Neural crest cell (in vitro differentiated cells): ENCODE data around the gene GANC. TPM values are rescaled to one million over a fixed set of nuclear protein-coding genes. Genes with fewer than 3 reads are reported as not detected.

Source experiments
- DNase-seq: peaks from one replicate; pipeline ENCODE4 v3.0.0; 2021; ENCODE audit warnings: low read depth, mixed read lengths, low spot score
- H3K27ac Mint-ChIP-seq: one replicate; pipeline ENCODE4 v1.8.0; 2021; ENCODE audit warnings: mild to moderate bottlenecking, mixed read lengths; ENCODE audit not compliant: unreplicated experiment
- H3K27me3 Mint-ChIP-seq: 2 replicates; pipeline ENCODE4 v1.8.0; 2021; ENCODE audit warnings: low read depth, mild to moderate bottlenecking, mixed read lengths
- H3K36me3 Mint-ChIP-seq: 2 replicates; pipeline ENCODE4 v1.8.0; 2021; ENCODE audit warnings: low read depth, mild to moderate bottlenecking, mixed read lengths
- H3K4me1 Mint-ChIP-seq: 2 replicates; pipeline ENCODE4 v1.8.0; 2021; ENCODE audit warnings: mixed read lengths
- H3K4me3 Mint-ChIP-seq: one replicate; pipeline ENCODE4 v1.8.0; 2021; ENCODE audit warnings: mild to moderate bottlenecking, mixed read lengths
- H3K9me3 Mint-ChIP-seq: 2 replicates; pipeline ENCODE4 v1.8.0; 2021; ENCODE audit warnings: mixed read lengths
- CTCF ChIP-seq: fragments of 200-600 bp; sonication (generic); conservative IDR thresholded peaks from 2 replicates; pipeline ENCODE4 v1.5.0; 2021; ENCODE audit warnings: antibody characterized with exemption, mild to moderate bottlenecking
- total RNA-seq: library from RNA; stranded (reverse); gene quantifications from 2 replicates; pipeline ENCODE4 v1.2.1, GENCODE V29; 2021

GANC gene
- total RNA-seq, 1 donor from 2014 or later, result 15.2 TPM

- H3K27ac Mint-ChIP-seq, result no peak overlapping the region
- H3K4me3 Mint-ChIP-seq, result no peak overlapping the region
- no peaks in the 10 kb centered on the region for H3K36me3 Mint-ChIP-seq
- no peak for DNase-seq
- no peak for TF ChIP-seq CTCF
- H3K9me3 Mint-ChIP-seq, result no peaks in the 10 kb centered on the region
- H3K4me1 Mint-ChIP-seq, result peaks cover 21% of the 10 kb centered on the region
- H3K27me3 Mint-ChIP-seq, result no peaks in the 10 kb centered on the region
Observed at GRCh38 chr15:42385980-42386700, 113.1 kb downstream of the GANC start.

- TF ChIP-seq CTCF, result no peak
Observed at GRCh38 chr15:42387603-42388002, 114.6 kb downstream of the GANC start.

GRCh38 chr15:42392309-42393024 is 119.5 kb downstream of the GANC start:
- no peak overlapping the region for H3K4me3 Mint-ChIP-seq
- H3K4me1 Mint-ChIP-seq, result peaks cover 8% of the 10 kb centered on the region

More at GRCh38 chr15:42387603-42388002, 114.6 kb downstream of the GANC start:
- H3K4me1 Mint-ChIP-seq, result peaks cover 25% of the 10 kb centered on the region
- DNase-seq, result no peak
- H3K27me3 Mint-ChIP-seq, result no peaks in the 10 kb centered on the region
- no peaks in the 10 kb centered on the region for H3K36me3 Mint-ChIP-seq
- H3K9me3 Mint-ChIP-seq, result no peaks in the 10 kb centered on the region
- no peak overlapping the region for H3K4me3 Mint-ChIP-seq
- peak overlapping the region; percentile 2 for H3K27ac Mint-ChIP-seq

GRCh38 chr15:42394106-42394505 is 121.1 kb downstream of the GANC start:
- Mint-ChIP-seq H3K4me3 (no peak overlapping the region), H3K9me3 (no peaks in the 10 kb centered on the region), H3K27ac (no peak overlapping the region), H3K36me3 (no peaks in the 10 kb centered on the region), H3K27me3 (no peaks in the 10 kb centered on the region), H3K4me1 (peaks cover 8% of the 10 kb centered on the region)
- DNase-seq, result no peak
- no peak for TF ChIP-seq CTCF

More at GRCh38 chr15:42392309-42393024, 119.5 kb downstream of the GANC start:
- H3K27ac Mint-ChIP-seq, result peak overlapping the region; percentile 83
- no peaks in the 10 kb centered on the region for H3K27me3 Mint-ChIP-seq
- H3K36me3 Mint-ChIP-seq, result no peaks in the 10 kb centered on the region
- no peak for TF ChIP-seq CTCF
- DNase-seq, result peak; percentile 35
- no peaks in the 10 kb centered on the region for H3K9me3 Mint-ChIP-seq

GRCh38 chr15:42395838-42396237 is 122.8 kb downstream of the GANC start:
- Mint-ChIP-seq H3K4me3 (no peak overlapping the region), H3K4me1 (peaks cover 8% of the 10 kb centered on the region), H3K9me3 (no peaks in the 10 kb centered on the region), H3K36me3 (no peaks in the 10 kb centered on the region), H3K27me3 (no peaks in the 10 kb centered on the region), H3K27ac (peak overlapping the region; percentile 36)
- no peak for TF ChIP-seq CTCF
- no peak for DNase-seq
